OCI-LY1 (cell line): ENCODE results near the gene SIX1.

Experiments
- CTCF ChIP-seq: fragments of 200-600 bp; sonication (generic), shearing (Covaris generic); IDR thresholded peaks from 2 replicates; pipeline ENCODE4 v1.5.1; 2017; ENCODE audit warnings: mild to moderate bottlenecking, antibody characterized with exemption, low read length, moderate library complexity, mixed read lengths
- EZH2 ChIP-seq: fragments of 200-600 bp; sonication (generic), shearing (Covaris generic); IDR thresholded peaks from 2 replicates; pipeline ENCODE4 v1.8.0; 2017; ENCODE audit warnings: borderline replicate concordance, mixed run types, mild to moderate bottlenecking, antibody characterized with exemption, low read length, moderate library complexity, mixed read lengths

- no peak for TF ChIP-seq CTCF
- TF ChIP-seq EZH2: no peak
Measured at GRCh38 chr14:60641742-60642269, 7.5 kb downstream of the SIX1 start.
